GM18499 (cell line): ENCODE results near the gene TMEM88.
"Not testable (repeated sequence)": the region's sequence is repeated elsewhere in the genome, so short reads cannot be mapped to it uniquely, and the experiment has no call there.

Experiments
- ATAC-seq: cut with Tn5 transposase; IDR thresholded peaks from one replicate; pipeline ENCODE4 v1.9.1; 2021; ENCODE audit warnings: moderate number of reproducible peaks; ENCODE audit not compliant: insufficient read depth, unreplicated experiment

The TMEM88 gene

DNA sequence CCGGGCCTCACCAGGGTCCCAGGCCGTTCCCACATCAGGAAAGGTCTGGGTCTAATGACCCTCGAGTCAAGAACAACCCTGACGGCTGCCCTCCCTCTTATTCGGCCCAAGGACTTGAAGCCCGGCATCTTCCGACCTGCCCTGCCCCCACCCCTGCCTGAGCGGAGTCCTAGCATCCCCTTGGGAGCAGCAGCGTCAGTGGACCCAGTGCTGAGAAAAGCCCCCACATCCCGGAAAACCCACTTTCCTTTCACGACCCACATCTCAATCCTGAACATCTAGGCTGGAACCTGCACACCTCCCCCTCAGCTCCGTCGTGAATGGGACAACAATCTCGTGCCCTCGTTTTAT lies 769 bp downstream of the TMEM88 start:
- no peak for ATAC-seq

DNA sequence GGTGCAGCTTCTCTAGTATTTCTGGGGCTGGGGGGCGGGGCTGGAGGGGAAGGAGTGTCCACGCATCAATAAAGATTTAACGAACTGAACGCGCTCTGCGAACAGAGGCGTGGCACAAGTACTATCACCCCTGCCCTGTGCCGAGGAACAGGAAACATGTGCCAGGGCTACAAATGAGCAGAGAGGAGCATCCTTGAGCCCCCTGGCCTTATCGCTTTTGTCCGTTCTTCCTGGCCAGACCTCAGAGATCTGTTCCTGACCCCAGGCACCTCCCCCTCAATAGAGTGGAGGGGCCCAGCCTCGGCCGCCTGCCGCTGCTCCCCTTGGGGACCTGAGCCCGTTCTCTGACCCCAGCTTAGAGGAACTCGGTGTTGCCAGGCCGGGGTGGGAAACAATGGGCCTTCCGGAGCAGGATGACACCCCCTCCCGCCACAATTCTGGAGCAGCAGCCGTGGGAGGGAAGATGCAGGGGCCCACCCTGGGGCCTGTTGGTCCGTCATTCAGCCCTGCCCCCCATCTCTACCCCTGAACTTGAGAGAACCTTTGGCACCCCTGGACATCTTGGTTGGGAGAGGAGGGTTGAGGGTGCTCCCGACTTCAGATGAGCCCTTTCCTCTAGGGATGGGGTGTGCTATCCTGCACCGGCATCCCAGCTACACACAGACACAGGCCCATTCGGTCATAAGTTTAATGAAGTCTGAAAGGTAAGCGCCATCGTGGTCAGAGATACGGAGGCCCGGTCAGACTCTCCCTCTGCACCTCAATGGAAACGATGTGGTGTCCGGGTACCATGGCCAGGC lies 1.3 kb downstream of the TMEM88 start:
- no peak for ATAC-seq

DNA sequence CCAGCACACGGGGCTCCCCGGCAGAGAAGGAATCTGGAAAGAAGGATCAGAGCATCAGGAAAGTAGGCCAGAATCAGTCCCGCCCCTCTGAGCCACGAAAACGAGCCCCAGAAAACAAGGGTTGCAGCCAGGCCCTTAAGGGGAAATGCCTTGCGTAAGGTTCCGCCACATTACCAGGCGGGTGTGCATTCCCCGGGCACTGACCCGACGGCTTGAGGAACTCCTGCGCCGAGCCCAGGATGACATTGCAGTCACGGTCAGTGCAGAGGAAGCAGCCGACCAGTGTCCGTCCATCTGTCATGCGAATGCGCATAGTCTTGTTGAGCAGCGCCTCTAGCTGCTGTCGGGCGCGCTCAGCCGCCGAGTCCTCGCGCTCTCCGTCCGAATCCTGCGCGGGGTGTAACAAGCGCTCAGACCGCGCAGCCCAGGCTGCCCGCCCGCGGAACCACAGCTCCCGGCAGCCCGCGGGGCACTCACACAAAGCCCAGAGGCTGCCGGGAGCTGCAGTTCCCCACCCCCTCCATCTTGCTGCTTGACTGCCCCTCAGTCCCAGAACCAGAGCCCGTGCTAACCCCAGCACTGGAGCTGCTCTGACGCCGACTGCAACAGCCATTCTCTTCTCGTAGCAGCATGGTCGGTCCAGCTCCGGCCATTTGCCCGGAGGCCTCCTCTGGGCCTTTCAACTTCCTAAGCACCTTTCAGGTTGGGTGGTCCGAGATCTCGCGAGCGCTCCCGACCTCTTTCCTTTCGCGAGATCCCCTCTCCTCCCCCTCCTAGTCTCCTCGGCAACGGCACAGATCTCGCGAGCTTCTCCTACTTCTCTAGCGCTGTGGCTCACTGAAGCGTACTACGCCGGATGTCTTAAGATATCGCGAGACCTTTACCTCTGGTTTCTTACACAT lies 2.2 kb downstream of the TMEM88 start, which contains the start of gene NAA38:
NAA38 (minus strand) TSS at position 749 of the 902 bp plus-strand sequence; CDS start at position 653, 96 bp downstream.
- peak; percentile 52 for ATAC-seq

DNA sequence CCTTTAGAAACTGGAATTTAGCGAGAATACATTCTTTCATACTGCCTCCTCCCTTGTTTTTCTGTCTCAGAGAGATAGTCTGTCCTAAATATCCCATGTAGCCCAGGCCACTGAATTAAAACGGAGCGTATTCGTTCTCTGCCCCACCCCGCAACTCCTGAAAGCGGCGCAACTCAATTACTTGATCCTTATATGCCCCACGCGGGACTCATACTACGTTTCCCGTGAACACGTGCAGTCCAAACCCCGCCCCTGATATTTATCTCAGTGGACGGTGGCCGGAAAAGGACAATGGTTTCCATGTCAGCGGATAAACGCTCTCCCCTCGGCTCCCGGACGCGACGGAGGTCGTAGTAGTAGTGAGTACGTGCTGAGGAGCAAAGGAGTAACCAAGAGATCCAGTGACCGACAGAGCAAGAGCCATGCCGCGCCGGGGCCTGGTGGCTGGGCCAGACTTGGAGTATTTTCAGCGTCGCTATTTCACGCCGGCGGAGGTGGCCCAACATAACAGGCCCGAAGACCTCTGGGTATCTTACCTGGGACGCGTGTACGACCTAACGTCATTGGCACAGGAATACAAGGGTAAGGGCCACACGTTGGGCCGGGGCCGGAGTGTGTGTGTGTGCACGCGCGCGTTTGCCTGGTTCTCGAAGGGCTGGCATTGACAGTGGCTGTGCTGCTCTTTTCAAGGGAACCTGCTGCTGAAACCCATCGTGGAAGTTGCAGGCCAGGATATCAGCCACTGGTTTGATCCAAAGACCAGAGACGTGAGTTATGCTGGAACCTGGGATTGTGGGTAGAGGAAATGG lies 3.1 kb downstream of the TMEM88 start, which contains the start of gene CYB5D1:
CYB5D1 (plus strand) TSS at position 291 of the 809 bp plus-strand sequence; CDS start at position 423, 132 bp downstream.
- ATAC-seq, result peak; percentile 21

DNA sequence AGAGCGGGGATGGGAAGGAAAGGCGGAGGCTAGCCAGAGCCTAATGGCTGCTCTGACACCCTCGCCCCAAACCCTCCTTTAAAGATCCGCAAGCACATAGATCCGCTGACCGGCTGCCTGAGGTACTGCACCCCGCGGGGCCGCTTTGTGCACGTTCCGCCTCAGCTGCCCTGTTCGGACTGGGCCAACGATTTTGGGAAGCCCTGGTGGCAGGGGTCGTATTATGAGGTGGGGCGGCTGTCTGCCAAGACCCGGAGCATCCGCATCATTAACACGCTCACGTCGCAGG lies 3.6 kb downstream of the TMEM88 start:
- ATAC-seq, result no peak

DNA sequence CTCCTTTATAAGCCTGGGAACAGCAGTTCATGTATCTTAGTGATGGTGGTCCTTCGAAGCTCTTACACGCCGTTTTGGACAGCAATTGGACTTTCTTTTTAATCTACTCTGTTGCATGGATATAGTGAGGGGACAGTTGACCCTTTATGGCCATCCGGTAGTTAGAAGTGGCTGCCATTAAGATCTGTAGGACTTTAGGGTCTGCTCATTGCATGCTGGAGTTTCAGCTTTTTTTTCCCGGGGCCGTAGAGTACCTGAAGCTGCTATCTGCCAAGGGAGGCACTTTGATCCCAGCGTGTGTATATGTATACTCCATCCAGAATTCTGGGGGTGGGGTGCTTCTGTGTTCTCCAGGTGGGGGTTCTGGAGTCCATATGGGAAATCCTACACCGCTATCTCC lies 4.2 kb downstream of the TMEM88 start:
- no peak for ATAC-seq

DNA sequence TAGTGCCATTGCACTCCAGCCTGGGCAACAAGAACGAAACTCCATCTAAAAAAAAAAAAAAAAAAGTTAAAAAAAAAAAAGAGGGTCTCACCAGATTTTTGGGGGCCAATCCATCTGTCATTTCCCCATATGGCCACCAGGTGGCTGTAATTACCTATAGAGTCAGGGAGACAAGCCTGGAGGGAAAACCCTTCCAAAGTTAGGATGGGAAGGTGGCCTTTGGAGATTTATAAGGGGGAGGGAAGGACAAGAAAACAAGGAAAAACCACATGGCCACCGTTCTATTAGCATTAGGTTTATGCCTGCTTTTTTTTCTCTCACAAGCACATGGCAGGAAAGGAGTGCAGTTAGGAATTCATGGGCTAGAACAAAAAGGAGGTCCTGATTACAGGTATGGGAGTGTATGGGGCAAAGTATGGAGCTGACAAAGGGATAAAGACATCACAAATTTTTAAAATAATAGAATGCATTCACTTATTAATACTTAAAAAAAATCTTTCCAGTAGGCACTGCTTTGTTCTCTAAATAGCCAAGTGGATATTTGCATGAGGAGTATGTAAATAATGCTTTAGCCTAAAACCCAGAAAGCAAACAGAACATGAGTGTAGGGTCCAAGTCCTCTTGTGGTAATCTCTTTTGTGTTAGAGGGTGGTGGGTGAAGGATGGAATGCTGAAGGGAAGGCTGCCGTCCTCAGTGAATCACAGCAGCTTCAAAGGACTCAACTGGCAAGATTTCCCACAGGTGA lies 8.0 kb downstream of the TMEM88 start:
- ATAC-seq, result no peak

DNA sequence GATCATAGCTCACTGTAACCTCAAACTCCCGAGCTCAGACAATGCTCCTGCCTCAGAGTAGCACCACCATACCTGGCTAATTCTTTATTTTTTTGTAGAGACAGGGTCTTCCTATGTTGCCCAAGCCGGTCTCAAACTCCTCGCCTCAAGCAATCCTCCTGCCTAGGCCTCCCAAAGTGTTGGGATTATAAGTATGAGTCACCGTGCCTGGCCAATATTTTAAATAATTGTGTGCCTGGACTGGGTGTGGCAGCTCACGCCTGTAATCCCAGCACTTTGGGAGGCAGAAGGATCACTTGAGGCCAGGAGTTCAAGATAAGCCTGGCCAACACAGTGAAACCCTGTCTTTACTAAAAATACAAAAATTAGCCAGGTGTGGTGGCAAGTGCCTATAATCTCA lies 9.5 kb downstream of the TMEM88 start:
- not testable (repeated sequence) for ATAC-seq

DNA sequence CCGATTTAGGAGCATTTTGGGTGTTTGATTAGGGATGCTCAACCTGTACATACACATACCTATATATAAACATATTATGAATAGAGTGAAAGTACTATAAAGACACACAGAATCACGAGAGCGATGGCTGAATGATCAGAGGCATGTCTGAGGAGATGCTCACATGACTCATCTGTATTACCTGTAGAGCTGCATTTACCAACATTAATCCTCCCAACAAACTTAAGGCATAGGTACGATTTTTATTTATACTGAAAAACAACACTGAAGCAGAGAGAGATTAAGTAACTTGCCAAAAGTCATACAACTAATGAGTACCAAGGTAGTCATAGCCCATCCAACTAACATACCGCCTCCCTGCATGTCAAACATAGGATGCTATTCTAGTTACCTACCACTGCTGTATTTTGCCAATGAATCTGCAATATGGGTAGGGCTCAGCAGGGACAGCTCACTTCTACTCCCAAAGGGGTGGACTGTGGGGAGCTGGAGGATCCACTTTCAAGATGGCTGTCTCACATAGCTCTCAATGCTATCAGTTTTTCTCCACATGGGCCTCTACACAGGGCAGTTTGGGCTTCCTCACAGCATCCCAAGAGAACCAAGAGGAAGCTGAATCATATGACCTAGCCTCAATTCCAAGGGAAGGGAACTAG lies 10.3 kb downstream of the TMEM88 start:
- no peak for ATAC-seq

DNA sequence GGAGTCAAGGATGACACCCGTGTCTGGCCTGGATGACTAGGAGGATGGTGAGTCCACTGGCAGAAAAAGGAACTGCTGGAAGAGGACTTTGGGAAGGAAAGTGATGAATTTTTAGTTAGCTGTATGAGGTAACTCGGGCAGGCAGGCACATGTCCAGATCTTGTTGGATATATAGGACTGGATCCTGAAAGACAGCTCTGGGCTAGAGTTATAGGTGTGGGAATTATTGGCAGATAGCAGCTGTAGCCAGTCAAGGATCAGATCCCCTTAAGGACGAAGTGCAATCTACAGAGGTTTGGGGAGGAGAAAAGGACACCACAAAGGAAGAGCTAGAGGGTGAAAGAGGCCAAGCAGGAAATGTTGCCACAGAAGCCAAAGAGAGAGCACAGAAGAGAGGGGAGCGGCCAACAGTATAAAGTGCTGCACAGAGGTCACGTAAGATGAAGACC lies 13.0 kb downstream of the TMEM88 start:
- no peak for ATAC-seq

DNA sequence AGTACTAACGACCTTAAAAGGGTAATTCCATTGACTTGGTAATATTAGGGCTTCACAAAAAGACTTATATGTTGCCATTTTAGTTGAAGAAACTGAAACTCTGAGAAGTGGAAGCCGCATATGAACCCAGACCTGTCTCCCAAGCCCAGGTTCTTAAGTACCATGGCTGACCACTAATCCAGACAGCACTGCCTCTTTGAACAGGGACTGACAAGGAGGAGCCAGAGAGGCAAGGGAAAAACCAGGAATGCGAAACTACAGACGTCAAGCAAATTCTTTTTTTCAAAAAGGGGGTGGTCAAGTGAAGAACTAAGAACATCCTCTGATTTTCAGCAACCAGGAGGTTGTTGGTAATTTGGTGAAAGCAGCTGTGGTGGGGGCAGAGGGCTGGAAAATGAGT lies 18.2 kb downstream of the TMEM88 start:
- ATAC-seq, result no peak

DNA sequence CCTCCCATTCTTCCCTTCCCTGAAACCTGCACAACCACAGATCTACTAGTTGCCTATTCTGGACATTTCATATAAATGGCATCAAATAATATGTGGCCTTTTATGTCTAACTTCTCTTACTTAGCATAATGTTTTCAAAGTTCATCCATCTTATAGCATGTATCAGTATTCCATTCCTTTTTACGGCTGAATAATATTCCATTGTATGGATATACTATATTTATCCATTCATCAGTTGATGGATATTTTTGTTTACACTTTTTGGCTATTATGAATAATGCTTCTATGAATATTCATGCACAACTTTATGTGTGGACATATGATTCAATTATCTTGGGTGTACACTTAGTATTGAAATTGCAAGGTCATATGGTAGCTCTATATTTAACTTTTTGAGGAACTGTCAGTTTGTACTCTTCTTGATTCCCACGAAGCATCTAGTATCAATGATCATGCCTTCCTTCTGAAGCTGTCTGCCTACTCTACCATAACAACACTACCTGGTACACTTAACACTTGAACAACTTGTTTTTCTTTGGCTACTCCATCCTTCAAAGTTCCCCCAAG lies 21.0 kb downstream of the TMEM88 start:
- ATAC-seq, result no peak

DNA sequence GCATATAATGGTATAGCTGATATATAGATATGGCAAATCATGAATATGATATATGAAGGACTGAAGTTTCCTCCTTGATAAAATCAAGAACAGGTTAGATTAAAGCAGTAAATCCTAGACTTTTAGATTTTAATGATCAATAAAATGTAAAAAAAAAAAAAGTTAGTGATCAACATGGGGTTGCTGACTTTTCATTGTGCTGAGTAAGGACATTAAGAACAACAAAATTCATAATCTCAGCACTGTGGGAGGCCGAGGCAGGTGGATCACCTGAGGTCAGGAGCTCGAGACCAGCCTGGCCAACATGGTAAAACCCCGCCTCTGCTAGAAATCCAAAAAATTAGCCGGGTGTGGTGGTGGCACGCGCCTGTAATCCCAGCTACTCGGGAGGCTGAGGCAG lies 23.4 kb downstream of the TMEM88 start:
- ATAC-seq, result no peak

DNA sequence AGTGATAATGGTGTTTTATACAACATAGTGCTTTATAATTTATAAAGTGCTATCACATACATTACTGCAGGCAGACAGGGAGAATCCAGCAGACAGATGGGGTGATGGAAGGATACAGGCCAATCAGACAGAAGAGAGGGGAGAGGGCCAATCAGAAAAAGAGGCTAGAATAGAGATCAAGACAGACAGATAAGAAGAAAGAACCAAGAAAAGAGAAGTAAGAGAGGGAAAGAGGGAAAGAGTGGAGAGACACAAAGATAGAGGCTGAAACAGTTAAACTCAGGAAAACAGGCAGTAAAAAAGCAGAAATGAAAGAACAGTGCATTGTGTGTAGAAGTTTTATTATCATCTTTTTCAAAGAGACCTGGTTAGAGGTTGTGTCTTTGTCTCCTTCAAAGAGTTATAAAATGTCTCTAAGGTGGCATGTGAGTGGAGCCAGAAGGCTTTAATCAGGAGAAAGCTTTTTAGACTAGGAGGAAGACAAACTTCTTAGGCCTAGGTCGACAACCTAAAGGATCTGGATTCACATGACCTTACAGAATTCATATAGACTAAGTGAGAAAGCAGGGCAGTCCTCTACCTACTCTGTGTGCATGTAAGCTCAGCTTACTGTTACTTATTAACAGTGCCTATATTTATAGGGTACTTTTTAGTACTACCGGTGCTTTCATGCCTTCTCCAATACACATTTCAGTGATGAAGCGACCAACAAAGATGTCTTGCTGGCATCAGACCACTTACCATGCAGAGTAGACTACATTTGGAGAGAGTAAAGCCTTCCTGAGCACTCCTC lies 25.4 kb downstream of the TMEM88 start:
- no peak for ATAC-seq

DNA sequence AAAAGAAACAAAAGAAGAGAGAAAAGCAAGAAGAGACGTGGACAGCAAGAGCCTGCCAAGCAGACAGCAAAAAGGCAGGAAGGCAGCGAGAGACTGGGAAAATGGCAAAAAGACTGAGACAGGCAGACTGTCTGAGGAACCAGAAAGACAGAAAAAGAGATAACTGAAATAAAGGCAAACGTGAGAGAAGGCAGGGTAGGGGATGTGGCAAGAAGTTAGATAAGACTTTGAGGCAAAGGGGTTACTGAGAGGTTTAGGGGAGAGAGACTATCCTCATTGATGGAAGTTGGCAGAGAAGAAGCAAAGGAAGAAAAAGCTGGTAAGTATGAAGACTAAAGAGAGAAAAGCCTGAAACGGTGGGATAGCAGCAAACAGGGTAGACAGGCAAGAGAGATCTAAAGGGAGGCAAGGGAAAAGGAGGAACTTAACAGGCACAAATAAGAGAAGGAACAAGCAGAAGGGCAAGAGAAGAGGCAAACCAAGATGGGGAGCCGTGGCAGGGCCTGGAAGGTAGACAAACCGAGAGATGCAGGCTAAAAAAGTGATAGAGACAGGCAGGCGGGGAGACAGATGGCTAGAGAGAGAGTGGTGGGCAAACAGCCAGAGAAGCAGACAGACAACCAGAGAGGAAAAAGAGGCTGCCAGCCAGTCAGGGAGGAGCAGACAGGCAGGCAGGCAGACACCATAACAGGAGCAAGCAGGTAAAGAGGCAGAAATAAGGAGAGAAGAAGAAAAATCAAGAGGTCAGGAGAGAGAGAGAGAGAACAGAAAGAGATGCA lies 26.6 kb downstream of the TMEM88 start:
- ATAC-seq, result no peak

DNA sequence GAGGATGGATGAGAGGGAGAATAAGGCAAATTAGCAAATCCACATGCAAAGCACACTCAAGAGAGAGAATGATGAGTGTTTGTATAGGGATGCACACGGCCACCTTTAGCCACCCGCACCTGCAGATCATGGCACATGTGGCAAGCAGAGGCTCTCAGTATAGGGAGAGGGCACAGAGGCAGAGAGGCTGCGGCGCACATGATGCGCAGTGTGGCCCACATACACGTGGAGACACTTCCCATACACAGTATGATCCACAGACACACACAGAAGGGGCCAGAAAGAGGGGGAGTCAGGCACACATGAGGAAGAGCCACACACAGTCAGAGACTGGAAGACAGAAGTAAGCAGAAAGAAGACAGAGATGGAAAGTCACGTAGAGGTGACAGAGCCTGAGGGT lies 27.2 kb downstream of the TMEM88 start:
- no peak for ATAC-seq

DNA sequence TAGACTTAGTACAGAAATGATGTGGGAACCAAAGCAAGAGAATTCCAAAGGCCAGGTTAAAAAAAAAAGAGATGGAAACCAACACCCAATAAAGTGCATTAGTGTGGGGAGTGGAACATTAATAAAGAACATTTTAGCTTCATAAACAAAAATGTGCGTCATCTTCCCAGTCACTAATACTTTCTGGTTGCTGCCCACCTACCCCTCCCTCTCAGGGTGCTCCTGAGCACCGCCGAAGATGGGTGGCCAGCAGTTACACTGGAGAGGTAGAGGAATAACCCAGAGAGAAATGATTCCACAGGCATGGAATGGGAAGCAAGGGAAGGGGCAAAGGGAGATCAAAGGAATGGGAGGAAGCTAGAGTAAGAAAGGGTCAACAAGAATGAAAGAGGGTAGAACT lies 27.8 kb downstream of the TMEM88 start:
- no peak for ATAC-seq
